ENCODE data around the gene ADRA2A. TPM values are rescaled to one million over a fixed set of nuclear protein-coding genes. Genes with fewer than 3 reads are reported as not detected.

Gene ADRA2A
- polyA plus RNA-seq, 1 experiment = not detected

DNA sequence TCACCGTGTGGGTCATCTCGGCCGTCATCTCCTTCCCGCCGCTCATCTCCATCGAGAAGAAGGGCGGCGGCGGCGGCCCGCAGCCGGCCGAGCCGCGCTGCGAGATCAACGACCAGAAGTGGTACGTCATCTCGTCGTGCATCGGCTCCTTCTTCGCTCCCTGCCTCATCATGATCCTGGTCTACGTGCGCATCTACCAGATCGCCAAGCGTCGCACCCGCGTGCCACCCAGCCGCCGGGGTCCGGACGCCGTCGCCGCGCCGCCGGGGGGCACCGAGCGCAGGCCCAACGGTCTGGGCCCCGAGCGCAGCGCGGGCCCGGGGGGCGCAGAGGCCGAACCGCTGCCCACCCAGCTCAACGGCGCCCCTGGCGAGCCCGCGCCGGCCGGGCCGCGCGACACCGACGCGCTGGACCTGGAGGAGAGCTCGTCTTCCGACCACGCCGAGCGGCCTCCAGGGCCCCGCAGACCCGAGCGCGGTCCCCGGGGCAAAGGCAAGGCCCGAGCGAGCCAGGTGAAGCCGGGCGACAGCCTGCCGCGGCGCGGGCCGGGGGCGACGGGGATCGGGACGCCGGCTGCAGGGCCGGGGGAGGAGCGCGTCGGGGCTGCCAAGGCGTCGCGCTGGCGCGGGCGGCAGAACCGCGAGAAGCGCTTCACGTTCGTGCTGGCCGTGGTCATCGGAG lies 1.8 kb downstream of the ADRA2A start:
- Histone ChIP-seq H3K27me3 (ENCODE audit: control insufficient read depth, insufficient read depth, low read length) (peaks cover 66% of the 10 kb centered on the region), H3K9me3 (ENCODE audit: control insufficient read depth, insufficient read depth, low read length) (peaks cover 15% of the 10 kb centered on the region), H3K27ac (ENCODE audit: low read depth, low read length) (no peak overlapping the region), H3K4me3 (ENCODE audit: low read depth, low read length) (no peak overlapping the region)
- ChIA-PET POLR2A (no interaction called here), CTCF (no interaction called here)
- no peak for DNase-seq (ENCODE audit: low read depth, low spot score)
- TF ChIP-seq, protein P1, sequence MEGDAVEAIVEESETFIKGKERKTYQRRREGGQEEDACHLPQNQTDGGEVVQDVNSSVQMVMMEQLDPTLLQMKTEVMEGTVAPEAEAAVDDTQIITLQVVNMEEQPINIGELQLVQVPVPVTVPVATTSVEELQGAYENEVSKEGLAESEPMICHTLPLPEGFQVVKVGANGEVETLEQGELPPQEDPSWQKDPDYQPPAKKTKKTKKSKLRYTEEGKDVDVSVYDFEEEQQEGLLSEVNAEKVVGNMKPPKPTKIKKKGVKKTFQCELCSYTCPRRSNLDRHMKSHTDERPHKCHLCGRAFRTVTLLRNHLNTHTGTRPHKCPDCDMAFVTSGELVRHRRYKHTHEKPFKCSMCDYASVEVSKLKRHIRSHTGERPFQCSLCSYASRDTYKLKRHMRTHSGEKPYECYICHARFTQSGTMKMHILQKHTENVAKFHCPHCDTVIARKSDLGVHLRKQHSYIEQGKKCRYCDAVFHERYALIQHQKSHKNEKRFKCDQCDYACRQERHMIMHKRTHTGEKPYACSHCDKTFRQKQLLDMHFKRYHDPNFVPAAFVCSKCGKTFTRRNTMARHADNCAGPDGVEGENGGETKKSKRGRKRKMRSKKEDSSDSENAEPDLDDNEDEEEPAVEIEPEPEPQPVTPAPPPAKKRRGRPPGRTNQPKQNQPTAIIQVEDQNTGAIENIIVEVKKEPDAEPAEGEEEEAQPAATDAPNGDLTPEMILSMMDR (IDR thresholded peaks at IDR 0.05; ENCODE audit: low read depth, low read length) = no peak

DNA sequence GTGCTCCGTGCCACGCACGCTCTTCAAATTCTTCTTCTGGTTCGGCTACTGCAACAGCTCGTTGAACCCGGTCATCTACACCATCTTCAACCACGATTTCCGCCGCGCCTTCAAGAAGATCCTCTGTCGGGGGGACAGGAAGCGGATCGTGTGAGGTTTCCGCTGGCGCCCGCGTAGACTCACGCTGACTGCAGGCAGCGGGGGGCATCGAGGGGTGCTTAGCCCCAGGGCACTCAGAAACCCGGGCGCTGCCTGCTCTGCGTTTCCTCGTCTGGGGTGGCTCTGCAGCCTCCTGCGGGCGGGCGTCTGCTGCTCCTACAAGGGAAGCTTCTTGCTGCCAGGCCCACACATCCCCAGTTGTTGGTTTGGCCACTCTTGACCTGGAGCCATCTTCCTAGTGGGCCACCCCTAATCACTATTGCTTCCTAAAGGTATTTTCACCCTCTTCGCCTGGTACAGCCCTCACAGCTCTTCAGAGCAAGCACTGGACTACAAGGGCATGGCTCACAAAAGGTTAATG lies 2.5 kb downstream of the ADRA2A start:
- ChIA-PET CTCF (no interaction called here), POLR2A (no interaction called here)
- peaks cover 15% of the 10 kb centered on the region for H3K9me3 ChIP-seq (ENCODE audit: control insufficient read depth, insufficient read depth, low read length)
- H3K27me3 ChIP-seq (ENCODE audit: control insufficient read depth, insufficient read depth, low read length) = peaks cover 62% of the 10 kb centered on the region
- no peak overlapping the region for H3K4me3 ChIP-seq (ENCODE audit: low read depth, low read length)
- H3K27ac ChIP-seq (ENCODE audit: low read depth, low read length) = no peak overlapping the region
- TF ChIP-seq, protein P1 (IDR thresholded peaks at IDR 0.05; ENCODE audit: low read depth, low read length) = no peak
- DNase-seq (ENCODE audit: low read depth, low spot score) = no peak

DNA sequence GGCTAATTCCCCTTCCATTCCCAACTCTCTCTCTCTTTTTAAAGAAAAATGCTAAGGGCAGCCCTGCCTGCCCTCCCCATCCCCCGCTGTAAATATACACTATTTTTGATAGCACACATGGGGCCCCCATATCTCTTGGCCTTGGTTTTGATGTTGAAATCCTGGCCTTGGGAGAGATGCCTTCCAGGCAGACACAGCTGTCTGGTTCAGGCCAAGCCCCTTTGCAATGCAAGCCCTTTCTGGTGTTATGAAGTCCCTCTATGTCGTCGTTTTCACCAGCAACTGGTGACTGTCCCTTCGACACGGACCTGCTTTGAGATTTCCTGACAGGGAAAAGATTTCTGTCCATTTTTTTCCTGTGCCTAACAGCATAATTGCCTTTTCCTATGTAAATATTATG lies 3.0 kb downstream of the ADRA2A start:
- no peak overlapping the region for H3K4me3 ChIP-seq (ENCODE audit: low read depth, low read length)
- no peak overlapping the region for H3K27ac ChIP-seq (ENCODE audit: low read depth, low read length)
- no peak for DNase-seq (ENCODE audit: low read depth, low spot score)
- TF ChIP-seq, protein P1 (IDR thresholded peaks at IDR 0.05; ENCODE audit: low read depth, low read length) = no peak
- peaks cover 58% of the 10 kb centered on the region for H3K27me3 ChIP-seq (ENCODE audit: control insufficient read depth, insufficient read depth, low read length)
- CTCF ChIA-PET = no interaction called here
- H3K9me3 ChIP-seq (ENCODE audit: control insufficient read depth, insufficient read depth, low read length) = peaks cover 15% of the 10 kb centered on the region
- POLR2A ChIA-PET = no interaction called here

DNA sequence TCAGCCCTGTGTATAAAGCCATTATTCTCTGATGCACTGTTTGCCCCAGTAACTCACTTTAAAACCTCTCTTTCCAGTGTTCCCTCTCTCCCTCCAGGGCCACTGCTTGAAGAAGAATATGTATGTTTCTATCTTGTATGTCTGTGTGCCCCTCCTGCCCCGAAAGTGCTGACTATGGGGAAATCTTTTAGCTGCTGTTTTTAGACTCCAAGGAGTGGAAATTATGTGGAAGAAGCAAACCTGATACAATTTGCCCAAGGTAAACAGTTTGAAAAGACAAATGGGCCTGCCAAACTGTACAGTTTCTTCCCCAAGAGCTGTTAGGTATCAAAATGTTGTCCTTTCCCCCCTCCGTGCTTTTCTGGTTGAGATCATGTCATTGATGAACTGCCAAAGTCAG lies 3.4 kb downstream of the ADRA2A start:
- POLR2A ChIA-PET = no interaction called here
- H3K27me3 ChIP-seq (ENCODE audit: control insufficient read depth, insufficient read depth, low read length) = peaks cover 53% of the 10 kb centered on the region
- DNase-seq (ENCODE audit: low read depth, low spot score) = no peak
- TF ChIP-seq, protein P1 (IDR thresholded peaks at IDR 0.05; ENCODE audit: low read depth, low read length) = no peak
- CTCF ChIA-PET = no interaction called here
- H3K27ac ChIP-seq (ENCODE audit: low read depth, low read length) = no peak overlapping the region
- peaks cover 15% of the 10 kb centered on the region for H3K9me3 ChIP-seq (ENCODE audit: control insufficient read depth, insufficient read depth, low read length)
- no peak overlapping the region for H3K4me3 ChIP-seq (ENCODE audit: low read depth, low read length)

DNA sequence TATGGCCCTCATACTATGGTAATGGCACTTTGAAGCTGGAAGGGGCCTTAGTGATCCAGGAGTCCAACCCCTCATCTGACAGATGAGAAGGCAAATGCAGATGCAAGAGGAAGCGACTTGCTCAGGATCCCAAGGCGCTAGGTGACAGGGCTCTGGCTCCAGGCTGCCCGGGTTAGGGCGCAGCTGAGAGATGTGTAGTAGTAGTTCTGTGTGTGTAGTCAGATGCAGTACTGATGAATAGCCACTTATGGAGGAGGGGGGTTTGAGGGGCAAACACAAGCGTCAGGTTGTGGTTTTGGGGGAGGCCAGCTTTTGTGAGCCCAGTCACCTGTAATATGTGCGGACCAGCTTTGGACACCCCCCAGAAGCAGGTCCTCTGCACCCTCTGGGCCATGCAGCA lies 4.8 kb downstream of the ADRA2A start:
- H3K4me3 ChIP-seq (ENCODE audit: low read depth, low read length) = no peak overlapping the region
- H3K27ac ChIP-seq (ENCODE audit: low read depth, low read length) = no peak overlapping the region
- TF ChIP-seq, protein P1 (IDR thresholded peaks at IDR 0.05; ENCODE audit: low read depth, low read length) = no peak
- peaks cover 11% of the 10 kb centered on the region for H3K9me3 ChIP-seq (ENCODE audit: control insufficient read depth, insufficient read depth, low read length)
- H3K27me3 ChIP-seq (ENCODE audit: control insufficient read depth, insufficient read depth, low read length) = peaks cover 40% of the 10 kb centered on the region
- no peak for DNase-seq (ENCODE audit: low read depth, low spot score)
- ChIA-PET POLR2A (no interaction called here), CTCF (no interaction called here)
